ENCODE measurements around the gene CCDC24.

CCDC24 gene

DNA sequence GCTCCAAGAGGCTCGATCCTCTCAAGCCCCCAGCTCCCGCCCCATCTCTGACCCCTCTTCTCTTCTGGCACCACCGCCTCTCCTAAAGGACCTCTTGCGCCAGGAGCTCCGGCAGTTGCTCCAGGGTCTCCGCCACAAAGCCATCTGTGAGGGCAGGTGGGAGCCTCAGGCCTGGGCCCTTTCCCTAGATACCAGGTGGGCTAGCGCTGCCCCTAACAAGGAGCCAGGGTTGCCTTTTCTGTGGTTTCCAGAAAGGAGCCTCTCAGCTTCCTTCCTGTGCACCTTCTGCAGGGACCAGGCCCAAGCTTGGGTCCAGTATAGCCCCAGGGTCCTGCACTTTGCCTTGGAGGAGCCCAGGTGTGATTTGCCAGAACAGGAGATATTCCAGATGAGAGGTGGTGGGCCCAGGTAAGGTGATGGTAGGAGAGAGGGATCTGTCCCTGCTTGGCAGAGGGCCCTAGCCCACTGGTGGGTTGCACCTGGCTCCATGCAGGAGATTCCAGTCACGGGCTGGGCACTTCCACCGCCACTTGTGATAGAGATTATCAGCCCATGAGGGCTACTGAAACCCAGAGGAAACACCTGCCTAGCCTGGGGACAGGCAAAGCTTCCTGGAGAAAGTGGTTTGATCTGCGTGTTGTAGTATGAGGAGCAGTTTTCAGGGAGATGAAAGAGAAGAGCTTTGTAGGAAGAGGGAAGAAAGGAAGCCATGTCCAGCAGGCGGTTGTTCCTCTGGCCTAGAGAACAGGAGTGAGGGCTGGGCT is 1.0 kb downstream of the CCDC24 start:
- TF ChIP-seq TCF12 (IDR thresholded peaks at IDR 0.05; ENCODE audit: low read depth): no peak
- no peak for TF ChIP-seq NFIC (IDR thresholded peaks at IDR 0.05)
- TF ChIP-seq ZBTB7A (IDR thresholded peaks at IDR 0.05; ENCODE audit: low read depth): no peak
- TF ChIP-seq EGR1 (IDR thresholded peaks at IDR 0.05): no peak

GRCh38 chr1:43993206-43993914 is 2.0 kb downstream of the CCDC24 start:
- TF ChIP-seq ZBTB7A (IDR thresholded peaks at IDR 0.05; ENCODE audit: low read depth): no peak
- no peak for TF ChIP-seq RAD21 (IDR thresholded peaks at IDR 0.05; ENCODE audit: low read depth)
- TF ChIP-seq TCF12 (IDR thresholded peaks at IDR 0.05; ENCODE audit: low read depth): no peak
- no peak for TF ChIP-seq NFIC (IDR thresholded peaks at IDR 0.05)
- TF ChIP-seq, protein P1, sequence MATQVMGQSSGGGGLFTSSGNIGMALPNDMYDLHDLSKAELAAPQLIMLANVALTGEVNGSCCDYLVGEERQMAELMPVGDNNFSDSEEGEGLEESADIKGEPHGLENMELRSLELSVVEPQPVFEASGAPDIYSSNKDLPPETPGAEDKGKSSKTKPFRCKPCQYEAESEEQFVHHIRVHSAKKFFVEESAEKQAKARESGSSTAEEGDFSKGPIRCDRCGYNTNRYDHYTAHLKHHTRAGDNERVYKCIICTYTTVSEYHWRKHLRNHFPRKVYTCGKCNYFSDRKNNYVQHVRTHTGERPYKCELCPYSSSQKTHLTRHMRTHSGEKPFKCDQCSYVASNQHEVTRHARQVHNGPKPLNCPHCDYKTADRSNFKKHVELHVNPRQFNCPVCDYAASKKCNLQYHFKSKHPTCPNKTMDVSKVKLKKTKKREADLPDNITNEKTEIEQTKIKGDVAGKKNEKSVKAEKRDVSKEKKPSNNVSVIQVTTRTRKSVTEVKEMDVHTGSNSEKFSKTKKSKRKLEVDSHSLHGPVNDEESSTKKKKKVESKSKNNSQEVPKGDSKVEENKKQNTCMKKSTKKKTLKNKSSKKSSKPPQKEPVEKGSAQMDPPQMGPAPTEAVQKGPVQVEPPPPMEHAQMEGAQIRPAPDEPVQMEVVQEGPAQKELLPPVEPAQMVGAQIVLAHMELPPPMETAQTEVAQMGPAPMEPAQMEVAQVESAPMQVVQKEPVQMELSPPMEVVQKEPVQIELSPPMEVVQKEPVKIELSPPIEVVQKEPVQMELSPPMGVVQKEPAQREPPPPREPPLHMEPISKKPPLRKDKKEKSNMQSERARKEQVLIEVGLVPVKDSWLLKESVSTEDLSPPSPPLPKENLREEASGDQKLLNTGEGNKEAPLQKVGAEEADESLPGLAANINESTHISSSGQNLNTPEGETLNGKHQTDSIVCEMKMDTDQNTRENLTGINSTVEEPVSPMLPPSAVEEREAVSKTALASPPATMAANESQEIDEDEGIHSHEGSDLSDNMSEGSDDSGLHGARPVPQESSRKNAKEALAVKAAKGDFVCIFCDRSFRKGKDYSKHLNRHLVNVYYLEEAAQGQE (IDR thresholded peaks at IDR 0.05; ENCODE audit: low read depth): no peak
- TF ChIP-seq USF1 (IDR thresholded peaks at IDR 0.05): no peak
- no peak for TF ChIP-seq YY1 (IDR thresholded peaks at IDR 0.05; ENCODE audit: low read depth)
- no peak for TF ChIP-seq TAF1 (IDR thresholded peaks at IDR 0.05; ENCODE audit: low read depth)
- no peak for TF ChIP-seq TEAD4 (IDR thresholded peaks at IDR 0.05)
- no peak for TF ChIP-seq CREB1 (IDR thresholded peaks at IDR 0.05; ENCODE audit: low read depth)
- TF ChIP-seq, protein P2, sequence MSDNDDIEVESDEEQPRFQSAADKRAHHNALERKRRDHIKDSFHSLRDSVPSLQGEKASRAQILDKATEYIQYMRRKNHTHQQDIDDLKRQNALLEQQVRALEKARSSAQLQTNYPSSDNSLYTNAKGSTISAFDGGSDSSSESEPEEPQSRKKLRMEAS (IDR thresholded peaks at IDR 0.05): no peak
- TF ChIP-seq EGR1 (IDR thresholded peaks at IDR 0.05): no peak
- TF ChIP-seq FOXM1 (IDR thresholded peaks at IDR 0.05; ENCODE audit: borderline replicate concordance, low read depth): no peak
- no peak for TF ChIP-seq CEBPB (IDR thresholded peaks at IDR 0.05)
- TF ChIP-seq EP300 (IDR thresholded peaks at IDR 0.05; ENCODE audit: borderline replicate concordance): no peak

- TF ChIP-seq TEAD4 (IDR thresholded peaks at IDR 0.05): no peak
- TF ChIP-seq TCF12 (IDR thresholded peaks at IDR 0.05; ENCODE audit: low read depth): no peak
- TF ChIP-seq EGR1 (IDR thresholded peaks at IDR 0.05): no peak
- TF ChIP-seq YY1 (IDR thresholded peaks at IDR 0.05; ENCODE audit: low read depth): no peak
- no peak for TF ChIP-seq TAF1 (IDR thresholded peaks at IDR 0.05; ENCODE audit: low read depth)
- TF ChIP-seq NFIC (IDR thresholded peaks at IDR 0.05): no peak
- TF ChIP-seq, protein P2 (IDR thresholded peaks at IDR 0.05): no peak
Measured at GRCh38 chr1:43994071-43994470, 2.7 kb downstream of the CCDC24 start.

DNA sequence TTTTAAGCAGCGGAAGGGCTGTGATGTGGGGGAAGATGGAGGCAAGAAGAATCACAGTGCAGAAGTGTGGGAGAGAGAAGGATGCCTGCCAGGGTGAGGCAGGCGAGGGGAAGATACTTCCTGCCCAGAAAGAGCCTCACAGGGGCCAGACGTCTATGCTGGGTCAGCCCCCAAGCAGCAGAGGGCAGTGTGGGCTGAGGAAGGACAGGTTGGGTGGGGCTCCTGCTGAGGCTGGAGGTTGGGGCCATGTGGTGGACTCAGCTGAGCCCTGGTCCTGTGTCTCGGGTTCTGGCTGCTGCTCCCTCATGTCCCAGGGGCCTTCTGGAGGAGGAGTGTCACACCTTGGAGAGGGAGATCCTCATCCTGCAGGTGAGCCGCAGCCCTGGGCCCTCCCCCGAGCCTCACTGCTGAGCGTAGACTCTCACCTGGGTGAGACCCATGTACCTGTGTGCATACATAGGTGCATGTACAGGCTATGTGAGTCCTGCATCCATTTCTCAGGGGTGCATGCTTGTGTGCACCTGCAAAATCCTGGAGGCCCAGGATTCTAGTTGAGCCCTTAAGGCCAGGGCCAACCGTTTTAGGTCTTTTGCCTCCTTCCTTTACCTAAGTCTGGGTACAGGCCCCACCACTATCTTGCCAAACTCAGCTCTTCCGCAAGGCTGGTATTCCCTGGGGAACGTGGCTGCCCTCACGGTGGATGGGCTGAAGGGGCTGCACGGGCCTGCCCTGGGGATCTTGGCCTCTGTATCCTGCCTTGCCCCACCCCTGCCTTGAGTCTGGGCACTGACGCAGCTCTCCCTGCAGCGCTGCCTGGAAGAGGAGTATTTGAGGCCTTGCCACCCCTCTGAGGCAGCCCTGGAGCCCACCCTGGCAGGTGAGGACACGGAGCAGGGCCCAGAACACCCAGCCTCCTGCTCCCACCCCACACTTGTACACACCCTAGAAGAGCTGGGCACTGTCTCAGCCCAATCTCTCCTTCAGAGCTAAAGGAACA is 3.7 kb downstream of the CCDC24 start:
- TF ChIP-seq RAD21 (IDR thresholded peaks at IDR 0.05; ENCODE audit: low read depth): peak; percentile 51
- TF ChIP-seq TEAD4 (IDR thresholded peaks at IDR 0.05): no peak

- TF ChIP-seq USF1 (IDR thresholded peaks at IDR 0.05): no peak
- no peak for TF ChIP-seq EGR1 (IDR thresholded peaks at IDR 0.05)
- no peak for TF ChIP-seq CREB1 (IDR thresholded peaks at IDR 0.05; ENCODE audit: low read depth)
- no peak for TF ChIP-seq ZBTB7A (IDR thresholded peaks at IDR 0.05; ENCODE audit: low read depth)
- no peak for TF ChIP-seq FOXM1 (IDR thresholded peaks at IDR 0.05; ENCODE audit: borderline replicate concordance, low read depth)
- TF ChIP-seq, protein P1 (IDR thresholded peaks at IDR 0.05; ENCODE audit: low read depth): no peak
- TF ChIP-seq YY1 (IDR thresholded peaks at IDR 0.05; ENCODE audit: low read depth): no peak
- TF ChIP-seq TAF1 (IDR thresholded peaks at IDR 0.05; ENCODE audit: low read depth): no peak
- no peak for TF ChIP-seq TCF12 (IDR thresholded peaks at IDR 0.05; ENCODE audit: low read depth)
- TF ChIP-seq NFIC (IDR thresholded peaks at IDR 0.05): no peak
- no peak for TF ChIP-seq RAD21 (IDR thresholded peaks at IDR 0.05; ENCODE audit: low read depth)
- TF ChIP-seq CEBPB (IDR thresholded peaks at IDR 0.05): no peak
- no peak for TF ChIP-seq EP300 (IDR thresholded peaks at IDR 0.05; ENCODE audit: borderline replicate concordance)
- no peak for TF ChIP-seq TEAD4 (IDR thresholded peaks at IDR 0.05)
Measured at GRCh38 chr1:43995984-43996732, 4.8 kb downstream of the CCDC24 start.
